Measurements from ENCODE around the gene POLD1. TPM values are rescaled to one million over a fixed set of nuclear protein-coding genes. Genes with fewer than 3 reads are reported as not detected.

POLD1 gene
- total and polyA plus RNA-seq, 3 donors from 2014 or later, result 30.7 to 51.7 (median 42.2) TPM

DNA sequence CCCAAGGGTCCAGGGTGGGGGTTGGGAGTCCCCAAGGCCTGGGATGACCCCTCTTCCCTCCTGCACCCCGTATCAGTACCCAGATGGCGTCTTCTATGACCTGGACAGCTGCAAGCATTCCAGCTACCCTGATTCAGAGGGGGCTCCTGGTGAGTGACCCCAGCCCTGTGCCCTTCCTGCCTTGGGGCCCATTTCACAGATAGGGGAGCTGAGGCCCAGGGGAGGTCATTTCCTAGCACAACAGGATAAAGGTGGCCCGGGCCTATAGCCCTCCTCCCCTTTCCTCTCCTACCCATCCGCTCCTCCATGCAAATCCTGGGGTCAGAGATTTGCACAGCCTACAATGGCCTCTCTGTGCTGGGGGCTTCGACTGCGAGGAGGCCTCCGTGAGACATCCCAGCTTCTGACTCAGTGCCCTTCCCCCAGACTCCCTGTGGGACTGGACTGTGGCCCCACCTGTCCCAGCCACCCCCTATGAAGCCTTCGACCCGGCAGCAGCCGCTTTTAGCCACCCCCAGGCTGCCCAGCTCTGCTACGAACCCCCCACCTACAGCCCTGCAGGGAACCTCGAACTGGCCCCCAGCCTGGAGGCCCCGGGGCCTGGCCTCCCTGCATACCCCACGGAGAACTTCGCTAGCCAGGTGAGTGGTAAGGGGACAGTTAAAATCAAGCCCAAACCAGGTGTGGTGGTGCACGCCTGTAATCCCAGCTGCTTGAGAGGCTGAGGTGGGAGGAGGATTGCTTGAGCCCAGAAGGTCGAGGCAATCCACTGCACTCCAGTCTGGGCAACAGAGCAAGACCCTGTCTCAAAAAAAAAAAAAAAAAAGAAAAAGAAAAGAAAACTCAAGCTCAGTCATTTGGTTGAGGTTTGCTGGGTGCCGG is 38.5 kb downstream of the POLD1 start:
- H3K9me3 ChIP-seq, result no peaks in the 10 kb centered on the region
- TF ChIP-seq, protein P1, sequence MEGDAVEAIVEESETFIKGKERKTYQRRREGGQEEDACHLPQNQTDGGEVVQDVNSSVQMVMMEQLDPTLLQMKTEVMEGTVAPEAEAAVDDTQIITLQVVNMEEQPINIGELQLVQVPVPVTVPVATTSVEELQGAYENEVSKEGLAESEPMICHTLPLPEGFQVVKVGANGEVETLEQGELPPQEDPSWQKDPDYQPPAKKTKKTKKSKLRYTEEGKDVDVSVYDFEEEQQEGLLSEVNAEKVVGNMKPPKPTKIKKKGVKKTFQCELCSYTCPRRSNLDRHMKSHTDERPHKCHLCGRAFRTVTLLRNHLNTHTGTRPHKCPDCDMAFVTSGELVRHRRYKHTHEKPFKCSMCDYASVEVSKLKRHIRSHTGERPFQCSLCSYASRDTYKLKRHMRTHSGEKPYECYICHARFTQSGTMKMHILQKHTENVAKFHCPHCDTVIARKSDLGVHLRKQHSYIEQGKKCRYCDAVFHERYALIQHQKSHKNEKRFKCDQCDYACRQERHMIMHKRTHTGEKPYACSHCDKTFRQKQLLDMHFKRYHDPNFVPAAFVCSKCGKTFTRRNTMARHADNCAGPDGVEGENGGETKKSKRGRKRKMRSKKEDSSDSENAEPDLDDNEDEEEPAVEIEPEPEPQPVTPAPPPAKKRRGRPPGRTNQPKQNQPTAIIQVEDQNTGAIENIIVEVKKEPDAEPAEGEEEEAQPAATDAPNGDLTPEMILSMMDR (IDR thresholded peaks at IDR 0.05), result no peak
- no peak for TF ChIP-seq POLR2A (IDR thresholded peaks at IDR 0.05)
- 89 to 90% methylated on average over 11 to 16 of the region's 18 CpGs for WGBS, 2 donors
- no peak overlapping the region for H3K27ac ChIP-seq
- no peak overlapping the region for H3K4me3 ChIP-seq
- H3K4me1 ChIP-seq, result peaks cover 7% of the 10 kb centered on the region
- H3K27me3 ChIP-seq, result no peaks in the 10 kb centered on the region
- intact Hi-C loops (cut with DNase I; ENCODE audit: low total_unique reads), result no loop called here
- no peaks in the 10 kb centered on the region for H3K36me3 ChIP-seq (ENCODE audit: low read depth, missing control alignments)
- DNase-seq, result no peak

DNA sequence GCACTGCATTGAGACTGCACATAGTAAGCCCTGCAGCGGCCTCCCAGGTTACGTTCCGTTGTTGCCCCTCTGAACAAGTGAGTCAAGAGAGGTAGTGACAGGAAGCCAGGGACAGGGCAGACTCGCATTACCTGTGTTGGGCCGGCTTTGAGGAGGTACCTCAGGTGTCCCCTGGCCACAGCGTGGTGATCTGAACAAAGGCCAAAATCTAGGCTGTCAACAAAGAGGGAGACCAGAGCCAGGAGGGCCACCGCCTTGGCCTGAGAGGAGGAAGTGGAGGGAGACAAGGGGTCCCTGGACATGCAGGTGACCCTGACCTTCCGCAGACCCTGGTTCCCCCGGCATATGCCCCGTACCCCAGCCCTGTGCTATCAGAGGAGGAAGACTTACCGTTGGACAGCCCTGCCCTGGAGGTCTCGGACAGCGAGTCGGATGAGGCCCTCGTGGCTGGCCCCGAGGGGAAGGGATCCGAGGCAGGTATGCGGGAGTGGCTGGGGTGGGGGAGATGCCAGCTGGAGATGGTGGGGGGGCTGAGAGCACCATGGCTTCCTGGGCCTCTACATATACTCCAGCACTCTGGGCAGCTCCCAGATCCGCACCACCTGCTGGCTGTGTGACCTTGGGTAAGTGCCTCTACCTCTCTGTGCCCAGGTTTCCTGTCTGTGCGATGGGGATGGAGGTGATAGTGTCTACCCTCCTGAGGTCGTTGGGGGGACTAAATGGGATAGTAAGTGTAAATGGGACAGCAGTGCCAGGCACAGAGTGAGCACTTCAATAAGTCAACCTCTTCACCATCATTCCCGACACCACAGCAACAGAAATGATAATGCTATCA is 39.3 kb downstream of the POLD1 start:
- Histone ChIP-seq H3K4me3 (no peak overlapping the region), H3K9me3 (no peaks in the 10 kb centered on the region), H3K4me1 (peaks cover 7% of the 10 kb centered on the region), H3K27me3 (no peaks in the 10 kb centered on the region), H3K36me3 (ENCODE audit: low read depth, missing control alignments) (no peaks in the 10 kb centered on the region), H3K27ac (no peak overlapping the region)
- DNase-seq, result no peak
- no peak for TF ChIP-seq POLR2A (IDR thresholded peaks at IDR 0.05)
- TF ChIP-seq, protein P1 (IDR thresholded peaks at IDR 0.05), result no peak
- 84 to 93% methylated on average over 10 to 22 of the region's 22 CpGs for WGBS, 2 donors
- intact Hi-C loops (cut with DNase I; ENCODE audit: low total_unique reads), result no loop called here

DNA sequence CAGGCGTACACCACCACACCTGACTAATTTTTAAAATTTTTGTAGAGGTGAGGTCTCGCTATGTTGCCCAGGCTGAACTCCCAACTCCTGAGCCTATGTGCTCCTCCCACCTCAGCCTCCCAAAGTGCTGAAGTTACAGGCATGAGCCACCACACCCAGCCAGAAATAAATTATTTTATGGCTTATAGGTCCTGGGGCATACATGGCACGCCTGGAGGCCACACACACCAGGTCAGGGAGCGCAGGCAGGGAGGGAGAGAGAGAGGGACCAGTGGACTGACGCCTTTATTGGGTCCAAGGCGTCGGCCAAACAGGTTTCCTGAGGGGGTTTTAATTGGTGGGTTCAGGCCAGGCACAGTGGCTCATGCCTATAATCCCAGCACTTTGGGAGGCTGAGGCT is 41.4 kb downstream of the POLD1 start:
- no peaks in the 10 kb centered on the region for H3K9me3 ChIP-seq
- intact Hi-C loops (cut with DNase I; ENCODE audit: low total_unique reads), result no loop called here
- H3K36me3 ChIP-seq (ENCODE audit: low read depth, missing control alignments), result no peaks in the 10 kb centered on the region
- no peaks in the 10 kb centered on the region for H3K27me3 ChIP-seq
- no peak overlapping the region for H3K4me3 ChIP-seq
- 81 to 83% methylated on average over 7 of the region's 7 CpGs for whole genome bisulfite sequencing, 2 donors
- no peak for DNase-seq
- no peak overlapping the region for H3K27ac ChIP-seq
- TF ChIP-seq, protein P1 (IDR thresholded peaks at IDR 0.05), result no peak
- no peak for TF ChIP-seq POLR2A (IDR thresholded peaks at IDR 0.05)
- H3K4me1 ChIP-seq, result peaks cover 5% of the 10 kb centered on the region

DNA sequence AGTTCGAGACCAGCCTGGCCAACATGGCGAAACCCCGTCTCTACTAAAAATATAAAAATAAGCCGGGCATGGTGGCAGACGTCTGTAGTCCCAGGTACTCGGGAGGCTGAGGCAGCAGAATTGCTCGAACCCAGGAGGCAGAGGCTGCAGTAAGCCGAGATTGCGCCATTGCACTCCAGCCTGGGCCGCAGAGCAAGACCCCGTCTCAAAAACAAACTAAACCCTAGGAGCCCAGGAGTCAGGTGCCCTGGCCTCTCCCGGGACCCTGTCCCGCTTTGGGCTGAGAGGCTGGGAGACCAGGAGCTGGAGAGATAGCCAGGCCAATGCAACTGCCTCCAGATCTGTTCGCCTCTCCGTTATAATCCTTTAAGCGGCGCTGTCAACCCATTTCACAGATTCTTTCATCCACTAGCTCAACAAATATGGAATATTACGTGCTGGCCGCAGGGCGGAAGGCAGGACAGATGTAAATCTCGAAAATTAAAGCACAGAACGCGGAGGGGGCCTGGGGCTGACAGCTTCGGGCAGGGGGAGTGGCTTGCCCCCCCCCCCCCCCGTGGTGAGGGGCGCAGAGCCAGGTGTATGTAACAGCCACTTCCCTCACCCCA is 43.3 kb downstream of the POLD1 start:
- DNase-seq, result no peak
- 64 to 70% methylated on average over 26 of the region's 26 CpGs for WGBS, 2 donors
- Histone ChIP-seq H3K27me3 (no peaks in the 10 kb centered on the region), H3K4me3 (peak overlapping the region; percentile 15 to 39), H3K9me3 (no peaks in the 10 kb centered on the region), H3K36me3 (ENCODE audit: low read depth, missing control alignments) (no peaks in the 10 kb centered on the region), H3K27ac (peak overlapping the region in 1 of 2 donors; percentile 57), H3K4me1 (peaks cover 11% of the 10 kb centered on the region)
- TF ChIP-seq, protein P1 (IDR thresholded peaks at IDR 0.05), result no peak
- no peak for TF ChIP-seq POLR2A (IDR thresholded peaks at IDR 0.05)
- intact Hi-C loops (cut with DNase I; ENCODE audit: low total_unique reads), result no loop called here
